AG20443 (cell line): ENCODE results near the gene DLX4.

ENCODE experiments used
- DNase-seq: peaks from one replicate; pipeline ENCODE4 v3.0.0; 2012; ENCODE audit warnings: low spot score, mixed read lengths

Gene DLX4

DNA sequence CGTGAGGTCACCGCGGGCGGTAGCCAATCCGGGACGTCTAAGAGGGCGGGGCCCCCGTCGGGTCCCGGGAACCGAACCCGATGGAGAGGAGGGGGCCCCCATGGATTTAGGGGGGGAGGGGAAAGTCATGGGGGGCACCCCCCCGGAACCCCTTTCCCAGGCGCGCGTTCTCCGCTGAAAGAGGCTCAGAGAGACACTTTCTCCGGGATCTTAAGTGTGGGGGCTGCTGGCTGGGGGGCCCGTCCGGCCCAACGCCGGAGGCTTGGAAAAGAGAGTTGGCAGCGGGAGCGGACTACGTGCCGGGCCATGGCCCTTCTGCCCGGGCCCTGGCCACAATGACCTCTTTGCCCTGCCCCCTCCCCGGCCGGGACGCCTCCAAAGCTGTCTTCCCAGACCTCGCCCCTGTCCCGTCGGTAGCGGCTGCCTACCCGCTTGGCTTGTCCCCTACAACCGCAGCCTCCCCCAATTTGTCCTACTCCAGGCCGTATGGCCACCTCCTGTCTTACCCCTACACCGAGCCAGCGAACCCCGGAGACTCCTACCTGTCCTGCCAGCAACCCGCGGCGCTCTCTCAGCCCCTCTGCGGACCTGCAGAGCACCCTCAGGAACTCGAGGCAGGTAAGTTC, at the start of gene DLX4:
Gene DLX4 (plus strand): TSS at position 57 of the 626 bp plus-strand sequence. CDS start 279 bp downstream, at position 336.
- DNase-seq: peak; percentile 86

GRCh38 chr17:49920030-49920769, 48.8 kb upstream of the DLX4 start:
- DNase-seq: no peak

DNA sequence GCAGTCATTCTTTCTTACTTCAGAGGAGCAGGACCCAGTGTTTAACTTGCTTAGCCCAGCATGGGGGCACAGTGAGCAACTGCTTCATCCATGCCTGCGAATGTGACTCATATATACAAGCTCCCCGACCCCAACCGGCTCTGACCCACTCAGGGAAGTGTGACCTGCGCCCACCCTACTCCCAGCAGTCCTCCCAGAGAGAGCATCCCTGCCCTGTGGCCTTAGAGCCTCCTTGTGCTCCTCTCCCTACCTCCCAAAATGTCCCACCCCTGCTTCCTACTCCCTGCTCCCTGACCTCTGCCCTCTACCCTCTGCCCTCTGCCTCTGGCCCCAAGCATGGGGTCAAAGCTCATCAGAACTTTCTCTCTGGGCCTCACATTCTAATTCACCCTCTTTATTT, 46.9 kb upstream of the DLX4 start:
- DNase-seq: no peak

DNA sequence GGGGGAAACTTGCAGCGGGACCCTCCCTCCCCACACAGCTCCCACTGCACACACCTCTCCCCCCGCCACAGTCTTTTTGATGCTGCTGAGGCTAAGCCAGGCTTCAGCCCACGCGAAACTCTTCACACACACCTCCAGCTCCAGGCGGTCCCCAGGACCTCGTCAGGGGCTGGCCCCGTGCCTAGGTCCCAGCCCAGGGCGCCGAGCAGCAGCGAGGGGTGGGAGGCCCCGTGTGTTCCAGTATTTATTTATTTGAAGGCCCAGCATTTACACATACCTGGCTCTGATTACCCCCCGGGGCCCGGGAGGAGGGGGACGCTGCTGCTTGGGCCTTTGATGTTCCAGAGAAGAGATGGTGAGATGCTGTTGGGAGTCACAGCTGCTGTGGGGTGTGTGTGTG, 44.9 kb upstream of the DLX4 start:
- DNase-seq: no peak

DNA sequence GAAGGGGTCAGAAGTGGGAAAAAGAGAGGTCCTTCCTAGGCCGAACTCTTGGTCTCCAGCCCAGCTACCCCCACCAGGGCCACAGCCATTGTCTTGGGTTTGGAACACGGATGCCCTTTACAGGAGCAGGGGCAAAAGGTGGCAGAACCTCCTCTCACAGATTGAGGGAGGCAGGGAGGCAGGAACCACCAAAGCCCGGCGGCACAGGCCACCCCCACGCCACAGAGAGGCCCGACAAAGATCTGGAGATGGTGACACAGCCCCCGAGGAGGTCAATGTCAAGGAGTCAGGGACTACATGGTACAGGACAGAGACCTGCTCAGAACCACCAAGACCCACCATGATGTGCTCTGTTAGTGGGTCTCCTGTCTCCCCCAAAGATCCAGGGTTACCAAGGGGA, 44.4 kb upstream of the DLX4 start:
- no peak for DNase-seq

DNA sequence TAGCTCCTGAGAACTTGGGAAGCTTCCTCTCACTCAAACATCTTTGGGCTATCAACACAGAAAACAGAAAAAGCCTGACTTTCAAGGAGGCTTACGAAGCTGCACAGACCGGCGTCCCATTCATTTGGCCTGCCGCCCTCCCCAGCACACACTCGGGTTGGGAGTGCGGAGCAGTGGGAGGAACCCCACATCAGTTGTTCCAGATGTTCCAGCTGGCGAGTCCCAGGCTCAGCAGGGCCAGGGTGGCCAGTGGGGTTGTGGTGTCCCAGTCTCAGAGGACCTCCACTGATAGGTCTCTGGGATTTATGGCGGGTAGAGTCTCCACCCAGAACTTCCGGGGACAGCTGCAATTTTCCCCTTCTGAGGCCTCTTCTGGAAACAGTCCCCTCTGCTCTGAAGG, 43.1 kb upstream of the DLX4 start:
- no peak for DNase-seq

DNA sequence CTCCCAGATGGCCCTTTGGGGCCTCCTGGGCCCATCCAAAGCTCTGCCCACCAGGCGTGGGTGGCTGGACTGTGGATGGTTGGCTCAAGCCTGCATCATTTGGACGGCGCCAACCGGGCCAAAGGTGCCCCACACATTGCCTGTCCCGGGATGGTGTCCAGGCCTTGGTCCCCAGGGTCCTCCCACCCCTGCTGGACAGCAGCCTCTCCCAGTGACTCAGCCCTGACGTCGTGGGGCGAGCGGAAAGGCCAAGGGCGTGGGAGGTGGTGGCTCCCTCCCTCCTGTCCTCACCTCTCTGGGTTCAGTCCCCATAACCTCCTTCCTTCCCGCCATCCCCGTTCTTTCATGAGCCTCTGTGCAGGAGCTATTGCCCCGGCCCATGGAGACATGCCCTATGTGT, 42.1 kb upstream of the DLX4 start:
- DNase-seq: peak; percentile 88

DNA sequence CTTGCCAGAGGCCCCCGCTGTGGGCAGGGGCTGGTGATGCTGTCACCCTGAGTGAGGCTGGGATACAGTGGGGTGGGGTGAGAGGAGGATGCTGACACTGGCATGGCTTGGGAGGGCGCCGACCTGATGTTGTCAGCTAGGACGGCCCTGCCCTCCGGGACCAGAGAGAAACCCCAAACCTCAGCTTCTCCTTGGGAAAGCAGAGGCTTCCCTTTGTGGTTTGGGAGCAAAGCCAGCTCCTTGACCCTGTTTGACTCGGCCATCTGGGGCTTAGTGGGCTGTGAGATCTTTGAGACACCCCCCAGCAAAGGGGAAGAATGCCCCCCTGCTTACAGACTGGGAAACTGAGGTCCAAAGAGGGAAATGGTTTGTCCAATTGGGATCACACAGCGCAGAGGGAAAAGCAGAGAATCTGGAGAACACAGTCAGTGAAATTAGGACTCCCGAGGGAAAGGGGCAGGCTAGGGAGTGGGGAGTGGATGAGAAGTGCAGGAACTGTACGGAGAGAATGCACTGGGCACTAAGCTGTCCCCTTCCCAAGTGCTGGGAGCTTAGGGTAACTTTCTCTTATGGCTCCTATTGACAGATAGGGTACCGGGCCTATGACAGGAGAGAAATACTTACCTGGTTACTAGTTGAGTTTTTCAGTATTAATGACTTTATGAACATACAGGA, 40.7 kb upstream of the DLX4 start:
- no peak for DNase-seq

GRCh38 chr17:49928837-49929475, 40.0 kb upstream of the DLX4 start:
- DNase-seq: peak; percentile 61

- DNase-seq: no peak
Measured at GRCh38 chr17:49930880-49931279, 38.1 kb upstream of the DLX4 start.

DNA sequence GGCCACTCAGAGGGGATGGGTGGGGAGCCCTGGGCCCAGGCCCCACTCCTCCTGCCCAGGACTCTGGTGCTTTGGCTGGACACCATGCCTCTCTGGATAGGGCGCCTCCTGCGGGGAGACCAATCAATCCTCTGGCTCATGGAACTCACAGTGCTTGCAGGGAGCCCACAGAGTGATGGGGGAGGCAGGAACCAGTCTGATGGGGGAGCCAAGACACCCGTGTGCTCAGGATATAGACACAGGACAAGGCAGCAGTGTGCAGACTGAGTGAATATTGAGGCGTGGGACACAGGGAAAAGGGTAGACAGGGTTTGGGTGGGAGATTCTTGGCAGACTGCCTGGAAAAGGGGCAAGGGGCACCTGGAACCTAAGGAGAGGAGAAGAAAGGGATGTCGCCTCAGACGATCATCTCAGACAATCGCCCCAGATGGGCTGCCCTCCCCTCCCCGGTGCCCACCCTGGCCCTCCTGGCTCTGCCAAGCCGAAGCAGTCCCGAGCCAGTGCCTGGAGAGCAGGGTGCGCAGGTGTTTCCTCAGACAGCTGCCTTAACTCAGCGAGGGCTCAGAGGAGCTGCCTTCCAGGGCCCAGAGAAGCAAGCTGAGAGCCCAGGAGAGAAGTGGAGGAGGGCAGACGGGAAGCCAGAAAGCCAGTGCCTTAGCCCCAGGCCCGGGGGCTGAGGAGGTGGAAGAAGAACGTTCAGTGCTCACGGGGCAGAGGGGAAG, 37.4 kb upstream of the DLX4 start:
- DNase-seq: no peak

DNA sequence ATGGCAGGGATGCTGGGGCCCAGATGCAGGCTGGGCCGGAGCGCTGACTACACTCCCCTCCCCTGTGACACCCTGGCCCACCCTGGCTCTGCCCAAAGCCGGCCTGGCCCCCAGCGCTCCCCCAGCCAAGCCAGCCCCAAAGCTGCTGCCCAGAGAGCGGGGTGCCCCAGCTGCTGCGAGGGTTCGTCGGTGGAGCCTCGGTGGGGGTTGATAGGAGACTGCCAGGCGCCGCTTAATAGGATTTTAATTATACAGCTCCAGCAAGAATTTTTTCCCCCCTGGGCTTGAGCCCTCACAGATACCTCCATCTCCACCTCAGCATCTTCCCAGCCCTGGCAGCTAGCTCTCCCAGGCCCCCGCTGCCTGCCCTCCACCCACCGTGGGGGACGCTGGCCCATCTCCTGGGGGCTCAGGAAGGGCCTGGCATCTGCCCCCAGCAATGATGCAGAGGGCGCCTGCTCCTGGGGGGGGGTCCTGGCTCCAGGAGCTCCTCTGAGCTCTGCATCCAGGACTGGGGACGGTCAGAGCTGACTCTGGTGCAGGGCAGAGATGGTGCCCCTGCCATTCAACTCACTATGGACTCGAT, 36.8 kb upstream of the DLX4 start:
- DNase-seq: no peak

GRCh38 chr17:49932901-49933300, 36.1 kb upstream of the DLX4 start:
- DNase-seq: no peak

GRCh38 chr17:49935526-49936210, 33.3 kb upstream of the DLX4 start:
- no peak for DNase-seq

- DNase-seq: no peak
Measured at GRCh38 chr17:49936386-49936785, 32.6 kb upstream of the DLX4 start.

GRCh38 chr17:49939318-49939717, 29.7 kb upstream of the DLX4 start:
- DNase-seq: no peak

DNA sequence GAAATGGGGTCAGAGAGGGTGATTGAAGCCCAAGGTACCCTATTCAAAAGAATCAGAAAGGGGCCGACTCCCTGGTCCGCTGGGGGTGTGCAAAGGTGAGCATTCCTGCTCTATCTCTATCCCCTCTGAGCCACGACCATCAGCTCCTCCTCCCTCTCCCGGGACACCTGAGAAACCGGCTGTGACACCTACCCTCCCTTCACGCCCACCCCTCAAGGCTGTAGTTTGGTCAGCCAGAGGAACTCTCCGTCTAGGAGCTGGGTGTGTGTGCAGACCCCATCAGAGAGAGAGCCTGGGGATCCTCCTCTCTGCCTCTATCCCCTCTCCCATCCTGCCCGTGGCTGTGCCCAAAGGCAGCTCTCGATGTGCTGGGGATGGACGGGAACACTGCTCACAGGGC, 27.6 kb upstream of the DLX4 start:
- no peak for DNase-seq

- no peak for DNase-seq
Measured at GRCh38 chr17:49942947-49943346, 26.0 kb upstream of the DLX4 start.

GRCh38 chr17:49944273-49944870, 24.6 kb upstream of the DLX4 start:
- DNase-seq: no peak

DNA sequence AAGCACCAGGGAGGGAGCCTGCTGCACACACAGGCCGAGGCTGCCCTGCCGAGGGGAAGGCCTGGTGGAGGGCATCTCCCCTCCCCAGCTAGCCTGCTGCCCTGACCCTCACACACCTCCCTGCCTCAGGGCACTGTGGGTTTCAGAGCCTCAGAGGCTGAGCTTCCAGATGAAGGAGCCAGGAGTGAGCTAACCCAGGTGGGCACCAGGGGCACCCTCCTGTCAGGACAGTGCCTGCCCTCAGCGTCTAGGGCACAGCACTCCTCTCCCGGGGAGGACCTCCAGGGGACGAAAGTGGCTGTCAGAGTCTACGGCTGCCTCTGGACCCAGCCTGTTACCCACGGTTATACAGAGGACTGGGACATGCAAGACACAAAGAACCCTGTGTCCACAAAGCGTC, 22.8 kb upstream of the DLX4 start:
- DNase-seq: no peak
